ENCODE data around the gene EMP1. TPM values are rescaled to one million over a fixed set of nuclear protein-coding genes. Genes with fewer than 3 reads are reported as not detected.
"Not testable (repeated sequence)": the region's sequence is repeated elsewhere in the genome, so short reads cannot be mapped to it uniquely, and the experiment has no call there.

Gene EMP1
- total RNA-seq, 1 experiment from 2014 or later = 28.7 TPM

DNA sequence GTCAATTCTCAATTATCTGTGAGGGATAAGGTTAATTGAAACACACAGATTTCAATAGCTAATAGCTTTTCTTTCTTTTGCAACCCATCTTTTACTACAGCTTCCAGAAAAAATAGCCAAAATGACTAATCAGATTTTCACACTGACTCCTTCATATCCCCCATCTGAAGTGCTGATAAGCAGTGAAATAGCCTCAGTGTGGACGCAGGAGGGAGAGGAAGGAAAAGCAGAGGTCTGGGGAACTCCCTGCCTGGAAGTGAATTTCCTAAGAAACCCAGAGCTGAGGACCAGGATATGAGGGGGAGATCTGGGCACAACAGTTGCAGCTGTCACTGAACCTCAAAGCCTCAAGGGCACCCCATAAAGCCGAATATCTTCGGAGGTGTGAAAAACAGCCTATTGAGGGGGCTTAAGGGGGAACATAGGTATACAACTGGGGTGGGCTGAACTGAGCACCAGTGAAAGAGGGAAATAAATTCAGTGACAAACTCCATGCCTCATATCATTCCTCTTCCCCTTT lies 60.9 kb downstream of the EMP1 start:
- no peak for DNase-seq (ENCODE audit: low spot score)

DNA sequence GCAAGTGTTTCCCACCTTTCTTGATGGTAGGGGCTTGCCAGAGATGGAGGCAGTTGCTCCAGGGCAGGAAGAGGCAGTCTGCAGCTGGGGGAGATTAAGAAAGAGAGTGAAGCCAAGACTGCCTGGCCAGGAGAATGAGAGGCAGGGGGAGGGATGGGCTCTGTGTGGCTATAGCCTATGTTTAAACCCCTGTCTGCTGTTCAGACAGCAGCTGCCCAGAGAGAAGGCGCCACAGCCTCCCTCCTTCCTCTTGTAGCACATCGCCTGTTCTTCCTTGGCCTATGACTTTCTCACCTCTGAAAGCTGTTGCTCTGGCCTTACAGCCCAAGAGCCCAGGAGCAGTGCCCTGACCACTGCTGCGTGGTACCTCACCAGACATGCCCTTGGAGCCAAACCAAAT lies 61.7 kb downstream of the EMP1 start:
- no peak for DNase-seq (ENCODE audit: low spot score)

GRCh38 chr12:13258717-13259119 lies 62.2 kb downstream of the EMP1 start:
- DNase-seq (ENCODE audit: low spot score) = no peak

DNA sequence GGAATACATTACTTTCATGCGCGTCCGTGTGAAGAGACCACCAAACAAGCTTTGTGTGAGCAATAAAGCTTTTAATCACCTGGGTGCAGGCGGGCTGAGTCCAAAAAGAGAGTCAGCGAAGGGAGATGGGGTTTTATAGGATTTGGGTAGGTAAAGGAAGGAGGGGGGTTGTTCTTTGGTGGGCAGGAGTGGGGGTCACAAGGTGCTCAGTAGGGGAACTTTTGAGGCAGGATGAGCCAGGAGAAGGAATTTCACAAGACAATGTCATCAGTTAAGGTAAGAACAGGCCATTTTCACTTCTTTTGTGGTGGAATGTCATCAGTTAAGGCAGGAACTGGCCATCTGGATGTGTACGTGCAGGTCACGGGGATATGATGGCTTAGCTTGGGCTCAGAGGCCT lies 63.1 kb downstream of the EMP1 start:
- not testable (repeated sequence) for DNase-seq (ENCODE audit: low spot score)

DNA sequence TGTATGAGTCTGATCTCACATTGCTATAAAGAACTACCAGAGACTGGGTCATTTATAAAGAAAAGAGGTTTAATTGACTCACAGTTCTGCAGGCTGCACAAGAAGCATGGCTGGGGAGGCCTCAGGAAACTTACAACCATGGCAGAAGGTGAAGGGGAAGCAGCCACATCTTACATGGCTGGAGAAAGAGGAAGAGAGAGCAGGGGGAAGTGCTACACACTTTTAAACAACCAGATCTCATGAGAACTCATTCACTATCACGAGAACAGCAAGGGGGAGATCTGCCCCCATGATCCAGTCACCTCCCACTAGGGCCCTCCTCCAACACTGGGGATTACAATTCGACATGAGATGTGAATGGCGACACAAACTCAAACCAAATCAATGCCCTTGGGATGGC lies 71.3 kb downstream of the EMP1 start:
- DNase-seq (ENCODE audit: low spot score) = not testable (repeated sequence)

DNA sequence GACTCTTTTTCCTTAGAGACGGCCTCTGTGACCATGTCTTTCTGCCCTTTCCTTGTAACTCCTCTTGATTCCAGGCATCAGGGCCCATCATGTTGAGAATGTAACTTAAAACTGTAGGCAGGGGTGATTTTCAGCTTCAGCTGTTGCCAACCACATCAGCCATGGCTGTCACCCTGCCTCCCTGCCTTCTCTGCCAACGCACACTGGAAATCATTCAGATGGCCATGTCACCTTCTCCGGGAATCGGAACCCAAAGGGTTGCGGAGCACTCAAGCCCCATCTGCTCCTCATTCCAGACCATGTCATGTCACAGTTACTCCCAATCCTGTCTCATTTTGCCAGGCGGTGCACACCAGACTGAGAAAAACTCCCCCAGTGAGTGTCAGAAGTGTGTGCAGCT lies 72.1 kb downstream of the EMP1 start:
- no peak for DNase-seq (ENCODE audit: low spot score)

Other genes with a start within 250 kb of the EMP1 start
- not detected in 2 replicates for gene GPRC5D, start 244.6 kb upstream of the EMP1 start, total RNA-seq (2014; rRNA removed; shearing (Covaris generic))
- gene HEBP1, start 196.5 kb upstream of the EMP1 start, total RNA-seq (2014; rRNA removed; shearing (Covaris generic)) = 4.3 and 7.1 TPM in 2 replicates
- 2.3 and 4.3 TPM in 2 replicates for gene FAM234B, start 152.3 kb upstream of the EMP1 start, total RNA-seq (2014; rRNA removed; shearing (Covaris generic))
- 1.6 and 2.6 TPM in 2 replicates for gene GSG1, start 93.1 kb upstream of the EMP1 start, total RNA-seq (2014; rRNA removed; shearing (Covaris generic))